Colon (tissue), 2 donors: Measurements from ENCODE around the gene GALNT2.

Source experiments
- FAIRE-seq: peaks from 2 replicates; lab custom pipeline; 2012; peaks lifted over from hg19 to GRCh38; lab: Jason Lieb, UNC
- donor health status: control.
- donor health status: control.

GALNT2 gene

DNA sequence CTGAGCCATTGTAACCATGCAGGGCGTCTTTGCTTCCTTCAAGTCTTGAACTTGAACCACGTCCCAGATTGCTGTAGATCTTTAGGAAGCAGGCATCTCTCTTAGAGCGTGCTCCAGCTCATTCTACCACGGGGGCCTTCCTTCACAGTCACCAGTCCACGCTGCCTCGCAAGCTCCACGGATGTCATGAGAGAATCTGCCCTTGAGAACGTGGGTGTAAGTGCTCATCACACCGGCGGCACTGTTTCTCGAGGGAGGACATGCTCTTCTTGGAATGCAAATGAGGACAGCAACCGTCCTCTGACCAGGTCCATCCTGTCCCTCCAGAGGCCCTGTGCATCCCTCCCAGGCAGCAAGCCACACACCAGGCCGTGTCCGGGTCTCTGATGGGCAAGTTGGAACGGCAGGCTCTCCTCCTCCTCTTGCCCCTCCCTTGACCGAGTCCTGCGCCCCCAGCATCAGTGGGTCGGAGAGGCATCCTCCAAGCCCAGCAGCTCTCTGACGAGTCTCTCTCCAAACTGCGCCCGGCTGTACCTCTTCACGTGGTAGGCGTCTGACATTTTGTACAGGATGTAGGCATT, 256.0 kb downstream of the GALNT2 start:
- FAIRE-seq, result no peak

DNA sequence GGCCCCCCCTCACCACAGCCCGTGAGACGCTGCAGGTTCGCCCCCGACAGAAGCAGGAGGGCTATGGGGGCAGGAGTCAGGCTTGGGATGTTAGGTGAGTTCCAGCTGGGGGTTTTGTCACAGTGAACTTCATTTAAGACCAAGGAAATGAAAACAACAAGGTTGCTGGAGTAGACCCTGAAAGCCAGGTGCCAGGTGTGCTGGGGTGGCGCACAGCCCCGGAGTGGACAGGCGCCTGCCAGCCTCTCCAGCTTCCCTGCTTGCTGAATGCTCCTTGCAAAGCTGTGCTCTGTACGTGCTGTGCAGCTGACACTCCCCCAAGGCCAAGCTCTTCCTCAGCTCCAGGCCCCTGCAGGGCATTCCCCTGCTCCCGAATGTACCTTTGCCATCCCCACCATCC, 256.6 kb downstream of the GALNT2 start:
- no peak for FAIRE-seq

DNA sequence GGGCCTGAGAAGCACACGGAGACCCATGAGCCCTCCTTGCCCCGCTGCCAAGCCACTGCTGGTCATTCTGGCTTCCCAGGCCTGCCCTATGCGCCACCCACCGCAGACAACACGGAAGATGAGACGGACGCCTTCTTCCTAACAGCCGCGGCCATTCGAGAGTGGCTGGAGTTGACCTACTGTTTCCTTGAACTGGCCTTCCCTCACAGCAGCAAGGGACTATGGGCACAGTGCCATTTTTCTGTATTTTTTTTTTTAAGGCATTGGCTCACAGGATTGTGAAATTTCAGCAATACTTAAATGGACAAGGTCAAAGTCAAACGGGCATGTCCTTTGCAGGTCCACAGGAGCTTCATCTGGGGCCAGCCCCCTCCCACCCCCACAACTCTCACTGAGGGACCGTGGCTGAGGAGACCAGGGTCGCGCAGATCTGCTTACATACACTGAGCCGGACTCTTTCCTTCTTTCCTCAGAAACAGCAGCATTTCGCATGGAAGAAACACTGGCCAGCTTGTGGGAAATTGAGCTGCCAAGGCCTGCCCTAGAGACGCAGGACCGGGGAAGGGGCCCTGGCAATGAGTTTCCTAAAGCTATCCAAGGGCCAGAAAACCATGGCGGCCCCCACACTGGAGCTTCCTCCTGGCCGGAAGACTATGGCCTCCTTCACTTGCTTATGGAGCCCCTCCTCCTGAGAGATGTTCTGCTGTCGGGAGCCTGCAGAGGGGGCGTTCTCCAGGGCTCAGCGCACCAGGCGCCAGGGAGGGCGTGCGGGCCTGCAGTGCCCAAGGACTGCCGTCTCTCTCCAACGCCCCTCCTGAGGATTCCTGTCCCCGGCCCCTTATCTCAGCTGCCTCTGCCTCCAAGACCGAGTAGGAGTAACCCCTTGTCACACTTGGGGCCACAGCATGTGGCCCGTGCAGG, 260.2 kb downstream of the GALNT2 start:
- no peak for FAIRE-seq

DNA sequence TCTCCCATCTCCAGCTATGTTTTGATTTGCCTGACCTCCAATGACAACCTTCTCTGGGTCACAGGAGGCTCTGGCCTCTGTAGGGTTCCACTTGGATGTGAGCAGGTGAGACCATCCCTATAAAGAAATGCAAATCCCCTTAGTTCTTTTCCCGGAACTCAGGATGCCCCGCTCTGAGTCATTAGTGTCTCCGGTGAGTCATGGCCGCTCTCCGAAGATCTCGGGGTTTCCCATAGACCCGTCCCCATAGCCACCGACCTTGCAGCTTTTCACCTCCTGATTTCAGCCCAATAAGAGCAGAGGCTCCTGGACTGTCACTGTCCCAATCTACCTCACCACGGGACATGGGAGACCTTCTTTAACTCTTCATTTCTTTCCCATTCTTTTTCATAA, 260.9 kb downstream of the GALNT2 start:
- FAIRE-seq, result no peak

DNA sequence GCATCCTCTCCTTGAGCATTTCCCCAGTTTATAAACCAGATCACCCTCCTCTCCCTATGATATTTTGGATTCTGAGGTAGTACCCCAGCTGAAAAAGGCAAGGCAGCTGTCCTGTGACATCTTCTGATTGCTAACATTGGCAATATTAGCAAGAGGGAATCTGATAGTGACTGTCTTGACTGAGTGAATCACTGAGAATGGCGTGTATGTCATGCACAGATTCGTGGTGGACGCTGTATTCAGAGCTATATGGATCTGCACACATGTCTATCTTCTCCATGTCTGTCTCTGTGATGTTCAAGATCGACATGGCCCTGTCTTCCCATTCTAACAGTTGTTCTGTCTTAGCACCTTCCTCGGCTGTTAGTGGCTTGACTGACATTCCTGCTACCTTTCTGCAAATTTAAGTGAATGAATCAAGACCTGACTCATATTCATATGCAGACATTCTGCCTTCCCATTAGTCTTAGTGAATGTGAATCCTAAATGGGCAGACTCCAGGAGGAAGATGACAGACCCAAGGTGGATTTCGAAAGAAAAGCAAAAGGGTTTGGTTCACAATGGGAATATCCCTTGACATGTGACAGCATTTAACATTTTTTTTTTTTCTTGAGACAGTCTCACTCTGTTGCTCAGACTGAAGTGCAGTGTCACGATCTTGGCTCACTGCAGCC, 261.4 kb downstream of the GALNT2 start:
- no peak for FAIRE-seq

DNA sequence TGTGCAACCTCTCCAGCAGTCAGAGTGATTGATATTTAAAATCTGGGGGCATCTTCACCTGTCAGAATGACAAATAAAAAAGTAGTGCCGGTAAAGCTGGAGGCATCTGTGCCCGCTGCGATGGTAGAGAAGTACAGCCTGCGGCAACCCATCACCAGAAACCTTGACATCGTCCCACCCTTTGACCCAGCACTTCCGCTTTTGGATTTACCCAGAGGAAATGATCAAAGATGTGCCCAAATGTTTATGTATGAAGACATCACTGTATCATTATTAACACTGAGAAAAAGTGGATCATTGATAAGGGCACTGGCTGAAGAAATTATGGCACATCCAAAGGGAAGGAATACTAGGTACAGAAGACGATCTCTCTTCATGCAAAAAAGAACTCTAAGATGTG, 263.1 kb downstream of the GALNT2 start:
- FAIRE-seq, result no peak
